Common myeloid progenitor, CD34-positive (primary cell): ENCODE data around the gene CLECL1.
A peak's percentile ranks its signal among the peaks of the same experiment; 100 is the strongest.

Experiments
- CTCF ChIA-PET: fragments of 350-600 bp; sonication (Branson Sonifier 250); formaldehyde crosslinking; loops from one replicate; lab custom pipeline; 2021; ENCODE audit warnings: antibody characterized with exemption; lab: Charles Lee
- POLR2A ChIA-PET: fragments of 350-600 bp; sonication (Branson Sonifier 250); formaldehyde crosslinking; loops from one replicate; lab custom pipeline; 2021; ENCODE audit warnings: antibody characterized with exemption; lab: Charles Lee
- DNase-seq, 3 donors: peaks; one replicate each; pipeline versions ENCODE4 v3.0.0 to v3.0.0-alpha.2; 2013
- H3K27ac ChIP-seq, 2 experiments: 1 replicate in 1 of 2; 2 replicates in 1 of 2; pipeline ENCODE4 v1.7.0; 2013; ENCODE audit warnings: inconsistent platforms in 2 of 2, low read length in 2 of 2, mild to moderate bottlenecking in 2 of 2, low read depth in 1 of 2, moderate library complexity in 1 of 2; ENCODE audit not compliant: severe bottlenecking in 2 of 2, insufficient read depth in 1 of 2, poor library complexity in 1 of 2
- H3K27me3 ChIP-seq, 5 experiments: replicated peaks in 2 of 5; 1 replicate in 3 of 5; 2 replicates in 2 of 5; pipeline versions ENCODE4 v1.6.1 to v1.7.0; 2013; ENCODE audit warnings: low read length in 4 of 5, mild to moderate bottlenecking in 2 of 5, moderate library complexity in 2 of 5, inconsistent platforms in 1 of 5; ENCODE audit not compliant: insufficient read depth in 5 of 5, control insufficient read depth in 4 of 5
- H3K36me3 ChIP-seq, 4 experiments: 1 replicate in 2 of 4; 2 replicates in 2 of 4; pipeline versions ENCODE4 v1.6.1 to v1.7.0; 2013; ENCODE audit warnings: low read length in 3 of 4, control low read depth in 1 of 4, mild to moderate bottlenecking in 1 of 4; ENCODE audit not compliant: control insufficient read depth in 4 of 4, insufficient read depth in 4 of 4
- H3K4me1 ChIP-seq, 4 experiments: 1 replicate in 3 of 4; 2 replicates in 1 of 4; pipeline versions ENCODE4 v1.6.1 to v1.7.1; 2013; ENCODE audit warnings: low read length in 3 of 4, mild to moderate bottlenecking in 3 of 4, control low read depth in 1 of 4, inconsistent platforms in 1 of 4, moderate library complexity in 1 of 4; ENCODE audit not compliant: control insufficient read depth in 4 of 4, insufficient read depth in 4 of 4; ENCODE audit errors: control extremely low read depth in 1 of 4
- H3K4me3 ChIP-seq, 7 experiments: 1 replicate in 4 of 7; 2 replicates in 3 of 7; pipeline versions ENCODE4 v1.5.1 to v1.7.0; 2013; ENCODE audit warnings: mild to moderate bottlenecking in 7 of 7, low read length in 6 of 7, moderate library complexity in 6 of 7, inconsistent platforms in 2 of 7, low read depth in 2 of 7, control low read depth in 1 of 7; ENCODE audit not compliant: insufficient read depth in 4 of 7, control insufficient read depth in 1 of 7; ENCODE audit errors: extremely low read depth in 1 of 7
- H3K9me3 ChIP-seq, 5 experiments: 1 replicate in 4 of 5; 2 replicates in 1 of 5; pipeline versions ENCODE4 v1.6.1 to v1.7.1; 2013; ENCODE audit warnings: low read length in 4 of 5, mild to moderate bottlenecking in 2 of 5, inconsistent platforms in 1 of 5, low read depth in 1 of 5, moderate library complexity in 1 of 5; ENCODE audit not compliant: control insufficient read depth in 4 of 5, insufficient read depth in 2 of 5; ENCODE audit errors: control extremely low read depth in 1 of 5
- WGBS: methylation state at CpG from one replicate; pipeline ENCODE4 v1.1.5; 2013; ENCODE audit not compliant: insufficient coverage; 5-methylcytosine and 5-hydroxymethylcytosine counted together

Gene CLECL1

GRCh38 chr12:9674226-9674590 is 58.7 kb downstream of the CLECL1 start:
- DNase-seq: peak in 2 of 3 donors; percentile 24 to 31
- Histone ChIP-seq H3K4me3 (no peak overlapping the region), H3K9me3 (peaks cover 0 to 10% (median 1%) of the 10 kb centered on the region in 5 experiments), H3K36me3 (peaks cover 0 to 17% (median 8%) of the 10 kb centered on the region in 4 experiments), H3K27ac (peak overlapping the region in 1 of 2 experiments; percentile 38), H3K27me3 (no peaks in the 10 kb centered on the region), H3K4me1 (peaks cover 2 to 20% (median 17%) of the 10 kb centered on the region in 4 experiments)
- 87% methylated on average over 2 of the region's 2 CpGs for WGBS
- CTCF ChIA-PET: interaction anchor here (1.2 to 1.4 kb wide), 3 partner anchors 8 to 70 kb away, joined by 3 read pairs; no protein-coding TSS in a partner anchor
- POLR2A ChIA-PET: interaction anchor here (0.6 kb wide), 1 partner anchor 8 kb away, joined by 3 read pairs; no protein-coding TSS in a partner anchor

GRCh38 chr12:9673404-9674225 is 59.3 kb downstream of the CLECL1 start:
- peaks cover 0 to 10% (median 1%) of the 10 kb centered on the region in 5 experiments for H3K9me3 ChIP-seq
- WGBS: 19% methylated on average over 6 of the region's 6 CpGs
- POLR2A ChIA-PET: no interaction called here
- CTCF ChIA-PET: interaction anchor here (0.8 to 1.4 kb wide), 4 partner anchors 9 to 71 kb away, joined by 3 read pairs; no protein-coding TSS in a partner anchor
- H3K4me3 ChIP-seq: peak overlapping the region in 2 of 7 experiments; percentile 15 to 38
- no peaks in the 10 kb centered on the region for H3K27me3 ChIP-seq
- peaks cover 0 to 14% (median 8%) of the 10 kb centered on the region in 4 experiments for H3K36me3 ChIP-seq
- peak; percentile 53 to 90 (median 89) for DNase-seq
- H3K27ac ChIP-seq: peak overlapping the region in 1 of 2 experiments; percentile 38
- peaks cover 2 to 20% (median 17%) of the 10 kb centered on the region in 4 experiments for H3K4me1 ChIP-seq
